ENCODE results near the gene CACNA1F. TPM values are rescaled to one million over a fixed set of nuclear protein-coding genes. Genes with fewer than 3 reads are reported as not detected.

The CACNA1F gene
- total RNA-seq (0.05 TPM), polyA plus RNA-seq (0.10 TPM)

DNA sequence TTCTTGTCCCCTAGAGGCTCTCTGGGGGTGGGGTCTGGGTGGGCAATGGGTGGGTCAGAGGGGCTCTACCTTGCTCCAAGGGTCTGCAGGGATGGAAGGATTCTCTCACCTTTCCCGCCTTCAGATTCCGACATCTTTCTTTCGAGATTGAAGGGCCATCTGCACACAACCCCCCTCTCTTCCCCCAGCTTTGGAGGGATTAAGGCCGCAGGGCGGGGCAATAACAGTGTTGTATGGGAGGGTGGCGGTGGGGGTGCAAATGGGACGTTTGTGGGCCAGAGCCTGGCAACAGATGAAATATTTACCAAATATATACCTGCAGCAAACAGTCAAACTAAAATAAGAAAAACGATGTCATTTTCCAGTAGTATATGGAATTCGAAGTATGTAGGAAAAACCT, at the start of gene CACNA1F:
Gene CACNA1F, minus strand, starts transcription at position 165 of the 400 bp plus-strand sequence. Its CDS starts 31 bp downstream, at position 134.
- no peak within 1 kb of the TSS for H3K4me3 ChIP-seq (ENCODE audit: low read depth, low read length)
- 79% methylated on average over 9 of the region's 9 CpGs for WGBS
- no peaks in the 10 kb centered on the region for H3K4me1 ChIP-seq (ENCODE audit: insufficient read depth)
- no peaks in the 10 kb centered on the region for H3K36me3 ChIP-seq (ENCODE audit: insufficient read depth)
- no peak within 1 kb of the TSS for H3K27ac ChIP-seq (ENCODE audit: low read depth)
- DNase-seq (ENCODE audit: extremely low spot score) = no peak

DNA sequence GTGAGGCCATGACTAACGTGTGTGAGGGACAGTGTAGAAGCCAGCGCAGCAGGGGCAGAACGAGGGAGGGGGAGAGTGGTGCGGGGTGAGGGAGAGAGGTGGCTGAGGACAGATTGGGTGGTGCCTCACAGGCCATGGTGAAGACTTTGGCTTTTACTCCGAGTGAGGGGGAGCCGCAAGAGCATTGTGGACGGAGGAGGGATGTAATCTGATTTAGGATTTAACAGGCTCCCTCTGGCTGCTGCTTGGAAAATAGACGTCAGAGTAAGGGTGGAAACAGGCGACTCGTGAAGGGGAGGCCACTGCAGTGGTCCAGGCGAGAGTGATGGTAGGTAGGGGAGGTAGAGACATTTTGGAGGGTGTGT, 49.5 kb upstream of the CACNA1F start:
- H3K4me3 ChIP-seq (ENCODE audit: low read depth, low read length) = no peak overlapping the region
- no peaks in the 10 kb centered on the region for H3K4me1 ChIP-seq (ENCODE audit: insufficient read depth)
- H3K36me3 ChIP-seq (ENCODE audit: insufficient read depth) = no peaks in the 10 kb centered on the region
- H3K27ac ChIP-seq (ENCODE audit: low read depth) = no peak overlapping the region
- WGBS = 15% methylated on average over 11 of the region's 11 CpGs
- no peak for DNase-seq (ENCODE audit: extremely low spot score)

DNA sequence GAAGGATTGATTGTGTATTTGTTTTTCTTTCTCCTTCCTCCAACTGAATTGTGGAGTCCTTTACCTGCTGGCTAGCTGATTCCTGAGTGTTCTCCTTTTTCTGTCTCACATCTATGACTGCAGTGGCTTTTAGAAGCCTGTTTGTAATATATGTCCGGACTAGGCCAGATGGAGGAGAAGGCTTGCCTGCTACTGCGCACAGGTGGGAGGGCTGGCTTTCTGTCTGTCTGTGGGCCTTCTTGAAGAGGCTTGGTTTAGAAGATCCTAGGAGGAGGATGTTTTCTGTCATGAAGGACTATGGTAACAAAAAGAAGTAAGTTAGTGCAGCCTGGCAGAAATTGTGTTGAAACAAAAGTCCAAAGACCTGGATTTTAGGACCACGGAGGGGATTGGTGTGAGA, 44.9 kb upstream of the CACNA1F start:
- H3K36me3 ChIP-seq (ENCODE audit: insufficient read depth) = no peaks in the 10 kb centered on the region
- H3K4me1 ChIP-seq (ENCODE audit: insufficient read depth) = no peaks in the 10 kb centered on the region
- DNase-seq (ENCODE audit: extremely low spot score) = no peak
- 89% methylated on average over 3 of the region's 3 CpGs for WGBS
- H3K27ac ChIP-seq (ENCODE audit: low read depth) = no peak overlapping the region
- no peak overlapping the region for H3K4me3 ChIP-seq (ENCODE audit: low read depth, low read length)

DNA sequence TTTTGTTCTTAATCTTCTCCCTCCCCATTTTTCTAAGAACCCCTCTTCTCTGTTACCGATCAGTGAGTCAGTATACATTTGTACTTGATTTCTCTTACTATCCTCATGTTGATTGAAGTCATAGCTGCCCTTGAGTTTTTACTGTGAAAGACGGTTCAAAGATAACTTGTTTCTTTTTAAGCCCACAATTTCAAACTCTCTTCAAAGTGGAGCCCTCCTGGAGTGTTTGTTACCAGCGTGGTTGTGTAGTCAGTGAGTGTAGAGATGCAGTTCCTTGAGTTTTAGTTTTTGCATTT, 44.3 kb upstream of the CACNA1F start:
- no peak overlapping the region for H3K27ac ChIP-seq (ENCODE audit: low read depth)
- 76% methylated on average over 3 of the region's 3 CpGs for WGBS
- H3K4me1 ChIP-seq (ENCODE audit: insufficient read depth) = no peaks in the 10 kb centered on the region
- no peak for DNase-seq (ENCODE audit: extremely low spot score)
- no peaks in the 10 kb centered on the region for H3K36me3 ChIP-seq (ENCODE audit: insufficient read depth)
- no peak overlapping the region for H3K4me3 ChIP-seq (ENCODE audit: low read depth, low read length)

DNA sequence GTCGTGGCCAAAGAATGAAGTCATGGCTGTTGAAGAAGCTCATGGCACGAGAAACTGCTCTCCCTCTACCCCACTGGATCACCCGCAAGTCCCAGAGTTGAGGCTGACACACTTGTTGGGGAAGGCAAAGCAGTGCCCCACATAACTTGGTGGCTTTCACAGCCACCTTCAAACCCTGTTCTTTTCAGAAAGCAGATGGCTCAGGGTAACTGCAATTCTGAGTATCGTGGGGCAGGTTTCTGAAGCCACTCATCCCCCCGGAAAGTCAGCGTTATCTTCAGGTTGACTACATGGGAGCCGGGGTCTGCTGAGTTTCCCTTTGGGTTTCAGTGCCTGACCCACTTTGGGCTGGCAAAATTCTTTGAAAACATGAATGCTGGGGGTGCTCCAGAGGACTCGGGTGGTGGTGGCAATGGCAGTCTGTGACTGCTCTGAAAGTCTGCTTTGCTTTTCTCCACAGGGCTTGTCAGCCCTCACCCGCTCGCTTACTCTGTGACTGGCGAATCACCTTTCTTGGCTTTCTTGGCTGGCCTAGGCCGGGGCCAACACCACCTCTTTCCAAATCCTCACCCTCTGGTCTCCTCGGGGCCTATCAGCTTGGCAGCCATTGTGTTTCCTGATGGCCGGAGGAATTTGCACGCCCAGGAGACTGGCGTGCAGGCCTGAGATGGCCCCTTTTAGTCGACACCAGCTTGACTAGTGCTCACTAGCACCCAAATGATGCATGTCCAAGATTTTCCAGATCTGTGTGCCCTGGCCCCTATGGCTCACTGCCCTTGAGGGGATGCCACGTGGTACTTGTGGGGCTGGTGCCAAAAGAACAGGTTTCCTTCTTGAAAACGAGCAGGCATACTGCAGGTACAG, 43.8 kb upstream of the CACNA1F start:
- H3K36me3 ChIP-seq (ENCODE audit: insufficient read depth) = no peaks in the 10 kb centered on the region
- no peak overlapping the region for H3K4me3 ChIP-seq (ENCODE audit: low read depth, low read length)
- H3K27ac ChIP-seq (ENCODE audit: low read depth) = no peak overlapping the region
- WGBS = 68% methylated on average over 19 of the region's 19 CpGs
- DNase-seq (ENCODE audit: extremely low spot score) = no peak
- no peaks in the 10 kb centered on the region for H3K4me1 ChIP-seq (ENCODE audit: insufficient read depth)

DNA sequence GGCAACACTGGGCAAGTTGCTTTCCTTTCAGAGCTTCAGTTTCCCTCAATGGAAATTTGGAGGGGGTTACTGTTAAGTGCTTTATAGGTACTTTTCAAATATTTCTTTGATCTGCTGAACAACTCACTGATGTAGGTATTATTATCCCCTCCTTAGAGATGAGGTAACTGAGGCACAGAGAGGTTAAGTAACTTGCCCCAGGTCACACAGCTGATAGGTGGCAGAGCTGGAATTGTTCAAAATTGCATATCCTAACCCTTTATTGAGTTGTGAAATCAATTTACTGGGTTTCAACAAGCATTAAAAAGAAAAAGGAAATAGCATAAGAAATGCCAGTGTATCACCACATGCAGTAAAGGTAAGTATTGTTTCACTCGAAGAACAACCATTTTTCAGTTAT, 43.1 kb upstream of the CACNA1F start:
- Histone ChIP-seq H3K27ac (ENCODE audit: low read depth) (no peak overlapping the region), H3K4me1 (ENCODE audit: insufficient read depth) (no peaks in the 10 kb centered on the region), H3K4me3 (ENCODE audit: low read depth, low read length) (no peak overlapping the region), H3K36me3 (ENCODE audit: insufficient read depth) (no peaks in the 10 kb centered on the region)
- WGBS = 35% methylated on average over 1 of the region's 1 CpG
- no peak for DNase-seq (ENCODE audit: extremely low spot score)

DNA sequence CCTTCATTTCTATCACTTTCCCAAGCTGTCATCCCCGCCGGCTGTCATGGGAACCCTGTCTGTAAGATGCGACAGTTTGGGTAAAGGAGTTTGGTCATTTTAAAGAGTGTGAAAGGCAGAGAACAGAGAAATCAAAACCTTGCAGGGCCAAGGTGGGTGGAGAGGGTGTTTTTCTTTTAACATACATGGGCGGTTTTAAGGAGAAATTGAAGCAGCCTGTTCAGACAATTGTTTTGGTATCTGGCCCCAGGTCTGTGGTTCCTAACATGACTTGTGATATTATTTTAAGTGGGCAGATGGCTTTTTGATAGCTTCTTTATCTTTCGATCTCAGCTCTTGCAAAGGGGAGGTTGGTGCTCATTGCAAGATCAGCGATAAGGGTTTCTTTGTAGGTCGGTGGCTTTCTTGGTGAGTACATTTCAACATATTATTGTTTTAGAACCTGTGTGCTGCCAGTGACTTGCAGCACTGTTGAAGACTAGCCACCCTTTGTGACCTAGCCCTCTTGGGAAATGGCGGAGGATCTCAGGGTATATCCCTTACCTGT, 40.1 kb upstream of the CACNA1F start:
- Histone ChIP-seq H3K36me3 (ENCODE audit: insufficient read depth) (no peaks in the 10 kb centered on the region), H3K4me3 (ENCODE audit: low read depth, low read length) (no peak overlapping the region), H3K27ac (ENCODE audit: low read depth) (no peak overlapping the region), H3K4me1 (ENCODE audit: insufficient read depth) (peaks cover 1% of the 10 kb centered on the region)
- no peak for DNase-seq (ENCODE audit: extremely low spot score)
- 74% methylated on average over 8 of the region's 8 CpGs for WGBS

DNA sequence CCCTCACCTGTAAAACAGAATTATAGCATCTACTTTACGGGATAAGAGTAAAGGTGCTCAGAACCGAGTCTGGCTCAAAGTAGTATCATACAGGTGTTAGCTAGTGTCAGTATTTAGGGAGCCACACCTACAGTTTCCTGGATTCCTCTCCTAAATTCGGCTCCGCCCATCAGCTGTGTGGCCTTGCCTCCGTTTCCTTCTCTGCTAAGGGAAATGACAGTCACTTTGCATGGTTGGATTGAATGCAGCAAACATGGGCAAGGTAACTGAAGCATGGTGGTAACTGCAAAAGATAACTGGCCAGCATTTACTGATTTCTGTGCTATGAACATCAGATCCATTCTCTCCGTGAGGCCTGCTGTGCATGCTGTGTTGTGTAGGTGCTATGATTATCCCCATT, 39.3 kb upstream of the CACNA1F start:
- 63% methylated on average over 6 of the region's 6 CpGs for WGBS
- Histone ChIP-seq H3K27ac (ENCODE audit: low read depth) (no peak overlapping the region), H3K4me1 (ENCODE audit: insufficient read depth) (peaks cover 1% of the 10 kb centered on the region), H3K36me3 (ENCODE audit: insufficient read depth) (no peaks in the 10 kb centered on the region), H3K4me3 (ENCODE audit: low read depth, low read length) (no peak overlapping the region)
- DNase-seq (ENCODE audit: extremely low spot score) = no peak

DNA sequence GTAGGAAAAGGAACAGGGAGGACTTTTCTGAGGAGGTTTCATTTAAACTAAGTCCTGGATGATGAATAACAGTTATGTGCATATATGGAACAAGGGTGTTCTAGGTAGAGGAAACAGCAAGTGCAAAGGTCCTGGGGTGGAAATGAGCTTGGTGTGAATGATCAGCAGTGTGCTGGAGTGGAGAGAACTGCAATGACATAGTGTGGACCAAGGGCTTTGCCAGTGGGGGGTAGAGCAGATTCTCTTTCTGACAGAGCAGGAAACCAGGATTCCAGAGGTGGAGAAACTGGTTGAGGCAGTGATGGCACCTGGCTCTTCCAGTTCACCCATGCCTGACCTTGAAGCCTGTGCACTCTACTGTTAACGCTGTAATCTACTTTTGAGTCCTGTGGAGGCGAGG, 38.2 kb upstream of the CACNA1F start:
- WGBS = 82% methylated on average over 2 of the region's 2 CpGs
- no peak for DNase-seq (ENCODE audit: extremely low spot score)
- no peak overlapping the region for H3K4me3 ChIP-seq (ENCODE audit: low read depth, low read length)
- no peaks in the 10 kb centered on the region for H3K36me3 ChIP-seq (ENCODE audit: insufficient read depth)
- H3K27ac ChIP-seq (ENCODE audit: low read depth) = no peak overlapping the region
- H3K4me1 ChIP-seq (ENCODE audit: insufficient read depth) = peaks cover 1% of the 10 kb centered on the region

DNA sequence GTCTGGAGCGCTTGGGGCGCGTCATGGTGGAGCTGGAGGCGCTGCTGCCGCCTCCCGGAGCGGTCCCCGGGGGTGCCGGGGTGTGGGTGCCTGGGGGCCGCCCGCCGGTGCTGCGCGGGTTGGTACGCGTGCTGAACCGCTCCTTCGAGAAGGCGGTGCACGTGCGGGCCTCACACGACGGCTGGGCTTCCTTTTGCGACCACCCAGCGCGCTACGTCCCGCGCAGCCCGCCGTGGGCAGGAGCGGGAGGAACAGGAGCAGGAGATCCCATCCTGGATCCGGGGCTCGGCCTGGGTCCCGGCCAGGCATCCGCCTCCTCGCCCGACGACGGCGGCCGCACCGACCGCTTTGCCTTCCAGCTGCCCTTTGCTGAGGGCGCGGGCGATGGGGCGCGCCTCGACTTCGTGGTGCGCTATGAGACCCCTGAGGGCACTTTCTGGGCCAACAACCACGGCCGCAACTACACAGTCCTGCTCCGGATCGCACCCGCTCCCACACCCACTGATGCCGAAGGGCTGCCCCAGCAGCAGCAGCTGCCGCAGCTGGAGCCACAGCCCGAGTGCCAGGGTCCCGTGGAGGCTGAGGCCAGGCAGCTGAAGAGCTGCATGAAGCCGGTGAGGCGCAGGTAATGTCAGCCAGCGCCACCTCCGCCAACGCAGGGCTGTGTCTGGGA, 37.2 kb upstream of the CACNA1F start:
- Histone ChIP-seq H3K27ac (ENCODE audit: low read depth) (peak overlapping the region; percentile 97), H3K36me3 (ENCODE audit: insufficient read depth) (no peaks in the 10 kb centered on the region), H3K4me3 (ENCODE audit: low read depth, low read length) (peak overlapping the region; percentile 77), H3K4me1 (ENCODE audit: insufficient read depth) (peaks cover 1% of the 10 kb centered on the region)
- no peak for DNase-seq (ENCODE audit: extremely low spot score)
- WGBS = 45% methylated on average over 63 of the region's 66 CpGs

DNA sequence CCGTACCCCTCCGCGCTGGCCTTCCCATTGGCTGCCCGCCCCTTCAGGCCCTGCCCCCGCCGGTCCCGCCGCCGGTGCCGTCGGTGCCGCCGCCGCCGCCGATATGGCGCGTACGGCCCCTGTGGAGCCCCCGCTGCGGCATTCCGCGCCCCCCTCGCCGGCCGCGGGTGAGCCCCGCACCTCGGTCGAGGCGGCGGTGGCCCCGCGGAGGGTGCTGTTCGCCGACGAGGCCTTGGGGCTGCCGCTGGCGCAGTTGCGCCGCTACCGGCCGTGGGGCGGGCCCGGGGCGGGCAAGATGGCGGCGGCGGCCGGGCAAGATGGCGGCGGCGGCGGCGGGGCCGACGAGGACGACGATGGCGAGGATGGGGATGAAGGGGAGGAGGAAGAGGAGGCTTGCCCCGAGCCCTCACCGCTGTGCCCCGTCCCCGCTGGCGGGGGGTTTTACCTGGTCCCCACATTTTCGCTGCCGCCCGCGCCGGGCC, 36.7 kb upstream of the CACNA1F start, which contains the start of gene PPP1R3F:
Gene PPP1R3F, plus strand, starts transcription at position 27 of the 482 bp plus-strand sequence. Its CDS starts 77 bp downstream, at position 104.
- no peaks in the 10 kb centered on the region for H3K36me3 ChIP-seq (ENCODE audit: insufficient read depth)
- under 1% methylated on average over 66 of the region's 70 CpGs for WGBS
- peak within 1 kb of the TSS; percentile 97 for H3K27ac ChIP-seq (ENCODE audit: low read depth)
- DNase-seq (ENCODE audit: extremely low spot score) = no peak
- peaks cover 1% of the 10 kb centered on the region for H3K4me1 ChIP-seq (ENCODE audit: insufficient read depth)
- H3K4me3 ChIP-seq (ENCODE audit: low read depth, low read length) = peak within 1 kb of the TSS; percentile 77

DNA sequence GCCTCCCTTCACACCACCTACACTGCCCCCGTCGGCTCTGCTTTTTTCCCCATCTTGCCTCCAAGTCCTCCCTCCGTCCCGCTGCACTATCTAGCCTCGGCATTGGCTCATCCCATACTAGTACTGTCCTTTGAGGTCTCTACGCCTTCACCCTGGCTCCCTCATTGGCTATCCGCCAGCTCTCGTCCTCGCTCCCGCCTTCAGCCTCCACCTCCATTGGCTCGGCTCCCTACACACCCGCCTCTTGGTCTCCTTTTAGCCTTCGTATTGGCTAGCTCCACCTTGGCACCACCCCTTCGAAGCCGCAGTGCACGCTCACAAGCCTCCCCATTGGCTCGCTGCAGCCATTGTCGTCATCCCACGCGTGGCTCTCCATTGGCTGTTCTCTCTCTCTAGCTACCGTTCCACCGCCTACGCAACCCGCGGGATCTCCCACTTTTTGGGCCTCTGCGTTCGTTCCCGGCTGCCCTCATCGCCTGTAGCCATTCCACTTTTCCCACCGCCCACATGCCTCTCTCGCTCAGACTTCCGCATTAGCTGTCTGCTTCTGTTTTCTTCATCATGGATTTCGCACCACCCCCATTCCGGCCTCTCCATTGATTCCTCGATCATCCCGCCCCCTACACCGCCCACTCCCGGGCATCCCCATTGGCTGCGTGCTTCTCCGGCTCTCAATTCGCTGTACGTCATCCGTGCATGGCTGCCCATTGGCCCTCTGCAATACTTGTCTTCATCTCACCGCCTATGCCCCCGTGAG, 36.0 kb upstream of the CACNA1F start:
- peak; percentile 93 for DNase-seq (ENCODE audit: extremely low spot score)
- WGBS = under 1% methylated on average over 45 of the region's 45 CpGs
- Histone ChIP-seq H3K27ac (ENCODE audit: low read depth) (peak overlapping the region; percentile 97), H3K4me1 (ENCODE audit: insufficient read depth) (peaks cover 1% of the 10 kb centered on the region), H3K4me3 (ENCODE audit: low read depth, low read length) (peak overlapping the region; percentile 32), H3K36me3 (ENCODE audit: insufficient read depth) (no peaks in the 10 kb centered on the region)

DNA sequence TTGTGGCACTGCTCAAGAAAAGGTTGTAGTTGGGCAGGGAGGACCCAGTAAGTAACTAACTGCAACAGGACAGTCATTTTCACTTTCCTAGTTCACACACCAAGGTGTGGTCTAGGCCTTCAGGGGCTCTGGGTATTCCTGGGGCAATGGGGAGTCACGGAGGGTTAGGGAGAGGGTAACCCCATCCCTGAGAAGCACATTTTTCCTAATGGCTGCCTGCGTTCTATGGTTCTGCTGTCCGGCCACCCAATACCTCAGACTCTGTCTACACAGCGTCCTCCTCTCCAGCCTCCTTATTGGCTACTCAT, 35.5 kb upstream of the CACNA1F start:
- Histone ChIP-seq H3K27ac (ENCODE audit: low read depth) (peak overlapping the region; percentile 52), H3K4me1 (ENCODE audit: insufficient read depth) (peaks cover 1% of the 10 kb centered on the region), H3K4me3 (ENCODE audit: low read depth, low read length) (peak overlapping the region; percentile 26), H3K36me3 (ENCODE audit: insufficient read depth) (no peaks in the 10 kb centered on the region)
- no peak for DNase-seq (ENCODE audit: extremely low spot score)
- 0% methylated on average over 4 of the region's 4 CpGs for WGBS
